T-helper 9 cell (primary cell): Measurements from ENCODE around the gene SSH3.

ENCODE experiments used
- DNase-seq: peaks from one replicate; pipeline ENCODE4 v3.0.0-alpha.2; 2020

The SSH3 gene

DNA sequence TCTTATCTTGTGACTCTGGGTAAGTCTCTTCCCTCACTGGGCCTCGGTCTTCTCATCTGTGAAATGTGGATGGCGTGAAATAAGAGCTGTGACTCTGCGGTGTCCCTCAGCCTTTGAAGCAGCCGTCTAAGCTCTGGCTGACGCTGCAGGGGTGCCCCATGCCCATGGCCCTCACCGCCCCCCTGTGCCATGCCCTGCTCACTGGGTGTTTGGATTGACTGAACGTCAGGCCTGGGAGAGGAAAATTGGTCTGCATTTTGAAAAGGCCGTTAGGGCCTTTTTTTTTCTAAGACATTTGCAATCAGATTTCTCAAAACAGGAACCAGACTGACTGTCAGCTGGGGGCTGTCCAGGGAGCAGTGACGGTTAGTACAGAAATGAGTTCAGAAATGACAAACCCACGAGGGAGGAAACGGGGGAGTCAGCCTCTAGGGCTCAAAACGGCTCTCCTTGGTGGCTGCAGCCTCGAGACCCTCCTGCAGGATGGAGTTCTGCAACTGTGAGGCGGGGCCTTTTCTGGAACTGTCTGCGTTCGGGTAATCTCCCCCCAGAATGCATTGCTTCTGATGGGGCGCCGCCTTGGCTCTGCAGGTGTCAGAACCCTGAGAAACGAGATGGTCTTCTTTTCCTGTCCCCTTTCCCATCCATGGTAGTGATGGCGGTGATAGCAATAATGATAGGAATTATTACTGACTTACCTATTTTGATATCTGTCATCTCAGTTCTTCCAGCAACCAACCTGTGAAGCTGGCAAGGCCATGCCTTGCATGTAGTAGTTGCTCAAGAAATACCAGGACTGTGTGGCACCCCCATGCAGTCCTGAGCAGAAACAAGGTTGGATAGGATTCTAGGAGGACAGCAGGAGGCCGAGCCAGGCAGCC, 35.0 kb upstream of the SSH3 start:
- DNase-seq = peak; percentile 52

DNA sequence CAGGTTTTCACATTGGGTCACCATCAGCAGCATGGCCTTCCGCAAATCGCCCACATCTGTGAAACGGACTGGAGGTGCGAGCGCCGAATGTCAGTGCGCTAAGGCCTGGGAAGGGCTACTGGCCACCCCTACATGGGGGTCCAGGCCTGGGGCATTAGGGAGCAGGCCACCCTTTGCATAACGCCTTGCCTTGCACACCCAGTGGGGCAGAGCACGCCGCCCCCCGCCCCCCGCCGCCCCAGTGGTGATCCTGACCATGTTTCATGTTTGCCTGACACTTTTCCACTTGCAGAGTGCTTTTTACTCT, 34.4 kb upstream of the SSH3 start:
- no peak for DNase-seq

DNA sequence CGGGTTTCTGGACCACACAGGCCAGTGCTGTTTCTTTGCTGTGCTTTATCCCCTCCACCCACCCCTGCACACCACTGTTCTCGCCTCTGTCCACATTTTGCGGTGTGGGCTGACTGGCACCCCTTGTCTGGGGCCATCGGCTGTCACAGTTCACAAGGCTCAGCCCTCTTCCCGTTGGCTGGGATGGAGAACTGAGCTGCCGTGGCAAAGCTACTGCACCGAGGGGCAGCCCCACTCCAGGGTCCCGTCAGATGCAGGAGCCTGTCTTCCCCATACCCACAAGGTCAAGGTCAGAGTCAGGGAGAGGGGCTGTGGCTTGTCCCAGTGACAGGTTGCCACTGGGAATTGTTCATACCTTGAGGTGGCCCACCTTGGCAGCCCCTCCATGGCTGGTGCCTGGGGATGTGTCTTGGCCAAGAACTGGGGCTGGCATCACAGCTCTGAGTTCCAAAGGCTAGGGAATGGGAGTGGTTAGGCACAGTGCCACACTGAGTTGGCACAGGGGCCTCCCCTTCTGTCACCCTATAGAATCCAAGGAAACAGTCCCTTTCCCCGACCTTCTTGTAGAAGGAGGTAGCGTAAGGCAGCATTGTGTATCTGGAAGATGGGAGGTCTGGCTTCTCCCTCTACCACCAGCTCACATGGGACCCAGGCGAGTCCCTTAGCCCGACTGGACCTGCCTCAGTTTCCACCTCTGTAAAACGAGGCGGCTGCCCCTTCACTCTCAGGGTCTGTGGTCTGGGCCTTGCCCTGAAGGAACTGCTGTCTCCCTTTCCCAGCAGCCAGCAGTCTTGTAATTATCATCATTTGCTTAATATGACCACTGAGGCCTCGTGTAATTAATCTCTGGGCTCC, 33.7 kb upstream of the SSH3 start:
- no peak for DNase-seq

DNA sequence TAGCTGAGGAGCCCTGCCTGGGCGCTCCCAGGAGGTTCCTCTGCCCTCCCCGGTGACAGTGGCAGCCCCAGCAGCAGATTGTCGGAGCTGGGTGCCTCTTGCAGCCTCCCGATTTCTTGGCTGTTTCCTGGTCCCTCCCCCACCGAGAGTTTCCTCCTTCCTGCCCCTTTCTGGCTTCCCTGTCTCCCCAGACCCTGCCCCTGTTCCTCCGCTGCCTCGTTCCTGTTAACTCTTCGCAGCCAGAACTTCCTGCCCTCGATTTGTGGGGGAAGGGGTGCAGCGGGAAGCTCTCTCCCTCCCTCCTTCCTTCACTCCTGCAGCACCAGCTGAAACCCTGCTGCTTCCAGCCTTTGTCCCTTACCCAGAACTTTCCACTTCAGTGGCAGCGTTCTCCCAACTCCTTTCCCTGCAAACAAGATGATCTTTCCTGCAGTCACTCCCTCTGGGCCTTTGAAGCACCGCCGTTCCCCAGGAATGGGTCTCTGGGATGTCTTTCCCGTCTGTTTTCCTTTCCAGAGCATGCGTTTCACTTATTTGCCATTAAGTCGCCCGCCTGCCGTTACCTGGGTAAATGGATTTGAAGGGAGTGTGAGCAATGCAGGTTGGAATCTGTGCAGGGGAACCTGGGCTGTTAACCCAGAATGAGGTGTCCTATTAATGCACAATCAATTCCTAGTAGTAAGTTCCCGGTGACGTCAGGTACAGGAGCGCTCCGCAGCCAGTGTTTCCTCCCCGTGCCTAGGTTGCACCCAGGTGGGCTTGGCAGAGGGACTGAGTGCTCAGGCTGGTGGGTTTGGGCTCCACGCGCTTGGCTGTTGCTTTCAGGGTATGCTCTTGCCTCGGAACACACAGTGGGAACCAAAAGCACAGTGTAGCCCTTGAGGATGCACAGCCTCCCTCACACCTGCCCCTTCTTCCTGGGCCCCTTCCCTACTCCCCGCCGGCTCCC, 32.8 kb upstream of the SSH3 start:
- no peak for DNase-seq

DNA sequence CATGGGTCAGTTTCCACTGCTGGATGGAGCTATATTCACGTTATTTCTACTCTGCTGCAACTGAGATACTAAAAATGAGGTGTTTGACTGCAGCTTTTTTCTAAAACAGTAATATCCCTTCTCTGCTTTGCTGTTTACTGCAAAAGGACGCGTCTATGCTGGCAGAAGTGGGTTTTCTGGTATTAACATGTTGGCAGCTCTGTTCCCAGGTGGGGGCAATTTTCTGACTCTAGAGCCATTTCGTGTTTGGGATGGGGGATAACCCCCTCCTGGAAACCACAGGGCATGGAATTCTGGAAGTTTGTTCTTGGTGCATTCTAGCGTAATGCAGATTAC, 32.2 kb upstream of the SSH3 start:
- peak; percentile 0 for DNase-seq

DNA sequence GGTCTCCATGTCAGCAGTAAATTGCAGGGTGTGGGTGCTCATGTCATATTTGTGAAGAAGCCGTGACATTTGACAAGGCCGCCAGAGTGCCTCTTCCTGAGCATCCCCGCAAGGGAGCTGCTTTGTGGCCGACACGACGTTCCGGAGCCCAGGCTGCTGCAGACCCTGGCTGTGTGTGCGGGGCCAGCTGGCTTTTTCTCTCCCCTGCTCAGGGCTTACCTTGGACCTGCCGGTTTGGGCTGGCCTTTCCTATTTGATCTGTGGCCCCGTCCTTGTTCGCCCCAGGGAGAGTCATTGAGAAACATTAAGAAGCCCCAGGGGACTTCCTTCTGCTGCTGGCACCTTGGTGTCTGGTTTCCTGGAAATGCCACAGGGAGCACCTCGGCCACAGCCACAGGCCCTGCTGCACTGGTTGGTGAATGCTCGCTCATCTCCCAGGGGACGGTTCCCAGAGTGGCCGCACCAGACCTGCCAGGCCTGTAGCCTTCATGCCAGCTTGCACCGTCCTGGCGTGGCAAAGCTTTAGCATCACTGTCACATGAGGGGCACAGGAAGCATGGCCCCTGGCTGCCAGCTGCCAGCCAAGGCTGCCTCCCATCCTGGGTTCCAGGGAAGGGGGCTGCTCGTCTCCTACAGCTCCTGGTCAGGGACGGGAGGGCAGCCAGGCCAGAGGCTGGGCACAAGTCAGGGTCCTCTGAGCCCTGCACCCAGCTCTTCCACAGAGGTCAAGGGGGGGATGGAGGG, 31.6 kb upstream of the SSH3 start:
- peak; percentile 45 for DNase-seq

DNA sequence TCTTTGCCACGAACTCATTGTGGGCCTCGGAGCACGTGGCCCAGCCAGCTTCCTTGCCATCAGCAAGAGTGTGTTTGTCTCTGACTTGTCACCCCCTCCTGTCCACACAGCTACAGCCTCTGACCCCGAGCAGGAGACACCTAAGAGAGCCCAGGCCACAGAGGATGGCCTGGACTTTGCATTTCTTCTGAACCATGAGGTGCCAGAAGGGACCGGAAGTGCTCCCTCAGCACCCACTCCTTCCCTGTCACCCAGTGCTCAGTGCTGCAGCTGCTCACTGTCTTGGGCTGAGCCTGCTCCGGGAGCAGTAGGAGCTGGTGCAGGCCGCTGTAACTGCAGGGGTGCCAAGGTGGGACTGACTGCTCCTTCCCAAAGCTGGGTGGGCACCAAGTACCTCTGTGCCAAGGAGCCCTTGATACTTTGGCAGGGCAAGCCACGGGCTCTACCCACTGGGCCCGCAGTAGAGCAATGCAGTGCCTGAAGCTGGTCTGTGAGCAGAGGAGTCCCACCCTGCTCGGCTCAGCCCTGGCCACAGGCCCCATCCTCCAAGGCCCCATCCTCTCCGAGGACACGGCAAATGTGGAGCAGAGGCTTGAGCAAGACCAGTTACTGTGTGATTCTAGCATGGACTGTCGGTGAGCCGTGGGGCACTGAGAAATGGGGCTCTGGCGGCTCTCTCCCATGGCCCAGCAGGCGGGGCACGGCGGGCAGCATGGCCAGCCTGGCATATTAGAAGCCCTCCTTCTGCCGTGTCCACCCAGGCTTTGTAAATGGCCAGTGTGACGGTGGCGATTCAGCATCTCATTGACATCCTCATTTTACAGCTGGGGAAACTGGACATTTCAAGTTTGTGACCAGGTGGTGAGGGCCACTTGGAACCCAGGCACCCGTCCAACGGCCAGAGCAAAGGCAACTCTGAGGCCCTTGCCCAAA, 30.7 kb upstream of the SSH3 start:
- no peak for DNase-seq

DNA sequence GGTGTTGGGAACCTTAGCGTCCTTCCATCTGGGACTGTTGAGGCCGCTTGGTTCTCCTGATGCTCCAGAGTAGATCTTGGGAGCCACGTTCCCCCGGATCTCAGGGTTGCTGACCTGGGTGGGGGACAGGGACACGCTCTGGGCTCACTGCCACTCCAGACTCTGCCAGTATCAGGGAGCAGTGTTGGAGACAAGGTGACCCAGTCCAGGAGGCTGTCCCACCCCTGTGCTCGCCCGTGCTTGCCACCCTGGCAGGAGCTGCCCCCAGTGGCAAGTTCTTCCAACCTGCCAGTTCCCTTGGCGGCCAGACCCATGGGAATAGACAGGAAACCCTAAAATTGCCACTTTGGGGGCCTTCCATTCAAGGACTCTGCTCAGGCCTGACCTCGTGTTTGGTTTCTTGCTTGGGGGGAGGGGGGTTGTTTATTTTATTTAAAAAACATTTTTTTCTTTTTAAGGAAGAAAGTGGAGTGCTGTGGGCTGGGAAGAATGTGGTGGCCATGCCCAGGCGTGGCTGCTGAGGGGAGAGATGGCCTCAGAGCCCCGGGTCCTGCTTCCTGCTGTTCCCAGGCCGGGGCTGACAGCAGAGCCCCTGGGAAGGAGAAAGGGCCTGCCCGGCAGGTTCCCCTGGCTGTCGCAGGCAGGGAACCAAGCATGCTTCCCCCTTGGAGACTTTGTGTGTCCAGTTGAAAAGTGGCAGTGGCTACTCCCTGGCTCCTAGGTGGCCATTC, 29.9 kb upstream of the SSH3 start:
- peak; percentile 1 for DNase-seq

DNA sequence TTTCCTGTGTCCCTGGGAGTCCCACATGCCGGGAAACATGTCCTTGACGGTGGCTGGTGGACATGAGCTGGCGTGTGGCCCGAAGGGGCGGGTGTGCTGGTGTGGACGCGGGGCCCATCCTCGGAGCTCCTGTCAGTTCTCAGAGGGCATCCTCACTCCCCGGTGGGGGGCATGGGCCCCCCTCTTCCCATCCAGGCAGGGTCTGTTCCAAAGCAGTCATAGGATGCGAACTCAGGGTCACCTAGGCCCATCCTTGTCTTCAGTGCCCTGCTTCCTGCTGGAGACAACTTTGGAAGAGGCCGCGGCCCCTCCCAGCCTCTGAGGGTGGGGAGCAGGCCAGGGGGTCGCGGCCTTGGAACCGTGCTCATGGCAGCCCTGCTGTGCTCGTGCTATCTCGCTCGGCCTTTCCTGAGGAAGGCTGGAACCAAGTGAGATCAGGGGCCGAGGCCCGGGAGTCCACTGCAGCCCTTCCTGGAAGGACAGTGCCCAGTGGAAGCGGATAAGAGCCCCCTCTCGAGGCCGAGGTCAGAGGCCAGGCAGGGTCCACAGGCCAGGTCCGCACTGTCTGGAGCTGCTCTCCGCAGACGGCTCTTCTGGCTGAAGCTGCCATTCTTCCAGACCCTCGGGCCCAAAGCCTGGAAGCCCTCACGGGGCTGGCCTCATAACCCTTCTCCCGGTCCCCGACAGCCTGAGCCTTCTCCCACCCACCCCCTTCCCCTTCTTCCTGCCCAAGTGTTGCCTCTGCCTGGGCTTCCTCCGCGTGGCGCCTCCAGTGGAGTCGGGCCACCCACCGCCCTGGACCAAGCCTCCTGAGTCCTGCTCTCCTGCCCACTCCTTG, 28.3 kb upstream of the SSH3 start:
- DNase-seq = no peak

DNA sequence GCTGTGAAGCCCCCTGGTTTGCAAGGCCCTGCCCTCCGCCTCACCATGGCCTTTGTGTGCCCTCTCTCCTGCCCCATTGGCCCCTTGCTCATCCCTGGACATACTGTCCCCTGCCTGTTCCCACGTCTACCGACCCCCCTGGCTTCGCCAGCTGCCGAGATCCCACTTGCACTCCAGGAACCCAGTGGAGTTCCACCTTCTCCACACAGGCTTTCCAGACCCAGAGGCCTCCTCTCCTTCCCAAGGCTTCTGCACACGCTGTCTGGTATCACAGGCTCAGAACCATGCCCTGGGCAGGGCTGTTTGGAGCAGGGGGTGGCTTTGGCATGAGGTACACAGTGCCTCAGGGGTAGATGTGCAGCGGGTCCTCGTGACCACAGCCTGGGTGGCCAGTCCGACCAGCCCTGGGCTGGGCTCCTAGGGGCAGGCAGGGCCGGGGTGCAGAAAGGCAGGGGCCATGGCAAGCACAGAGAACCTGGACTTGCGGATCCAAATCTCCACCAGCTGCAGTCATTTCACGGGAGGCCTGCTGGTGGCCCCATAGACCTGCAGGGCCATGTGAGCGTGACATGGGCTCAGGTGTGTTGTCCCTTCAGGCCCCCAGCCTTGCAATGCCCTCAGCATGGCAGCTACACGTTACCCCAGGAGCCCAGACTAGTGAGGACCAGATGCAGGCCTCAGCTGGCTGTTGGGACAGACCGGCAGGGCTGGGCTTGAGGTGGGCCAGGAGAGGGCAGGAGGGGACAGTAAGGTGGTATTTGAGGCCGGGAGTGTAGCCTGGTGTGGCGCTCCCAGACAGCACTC, 27.5 kb upstream of the SSH3 start:
- no peak for DNase-seq

DNA sequence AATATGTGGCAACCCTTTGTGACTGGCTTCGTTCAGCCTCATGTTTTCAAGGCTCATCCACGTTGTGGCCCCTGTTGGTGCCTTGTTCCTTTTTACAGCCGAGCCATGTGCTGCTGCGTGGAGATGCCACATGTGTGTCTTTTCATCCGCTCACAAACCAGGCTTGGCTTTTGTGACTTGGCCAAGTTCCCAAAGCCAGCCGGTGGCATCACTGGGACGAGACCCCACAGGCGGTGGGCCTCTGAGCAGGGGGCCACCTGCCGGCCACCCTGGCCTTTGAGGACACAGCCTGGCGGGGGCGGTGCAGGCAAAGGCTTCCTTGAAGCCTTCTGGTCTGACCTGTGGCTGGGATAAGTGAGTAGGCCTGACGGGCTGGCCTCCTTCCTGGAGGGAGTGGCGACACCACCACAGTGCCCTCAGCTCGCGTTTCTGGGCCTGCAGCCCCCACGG, 26.5 kb upstream of the SSH3 start:
- no peak for DNase-seq

DNA sequence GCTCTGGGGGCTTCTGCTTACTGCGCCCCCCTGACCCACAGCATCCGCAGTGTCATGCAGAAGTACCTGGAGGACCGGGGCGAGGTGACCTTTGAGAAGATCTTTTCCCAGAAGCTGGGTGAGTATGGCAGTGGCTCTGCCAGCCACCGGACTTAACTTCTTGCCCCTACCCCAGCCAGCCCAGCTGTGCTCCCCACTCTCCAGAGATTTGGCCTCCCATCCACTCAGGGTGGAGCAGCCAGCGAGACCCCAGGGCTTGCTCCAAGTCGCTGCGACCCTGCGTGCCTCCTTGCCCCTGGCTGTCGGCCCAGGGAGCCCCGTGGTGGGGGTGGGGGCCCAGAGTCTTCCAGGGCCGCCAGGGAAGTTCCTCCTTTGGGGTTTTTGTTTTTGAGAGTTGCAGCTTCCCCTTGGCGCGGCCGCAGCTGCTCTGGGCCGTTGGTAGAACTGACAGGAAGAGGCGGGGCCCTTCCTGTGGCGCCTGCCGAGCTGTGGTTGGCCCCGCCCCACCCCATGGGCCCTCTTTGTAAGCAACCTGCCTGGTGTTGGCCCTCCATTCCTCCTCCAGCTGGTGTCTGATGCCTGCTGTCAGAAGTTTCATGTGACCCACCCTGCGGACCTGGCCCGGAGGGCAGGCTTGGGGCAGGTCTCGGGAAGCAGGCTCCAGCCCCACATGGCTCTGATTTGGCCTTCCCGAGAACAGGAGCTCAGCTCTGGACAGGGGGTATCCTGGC, 25.9 kb upstream of the SSH3 start:
- peak; percentile 86 for DNase-seq

DNA sequence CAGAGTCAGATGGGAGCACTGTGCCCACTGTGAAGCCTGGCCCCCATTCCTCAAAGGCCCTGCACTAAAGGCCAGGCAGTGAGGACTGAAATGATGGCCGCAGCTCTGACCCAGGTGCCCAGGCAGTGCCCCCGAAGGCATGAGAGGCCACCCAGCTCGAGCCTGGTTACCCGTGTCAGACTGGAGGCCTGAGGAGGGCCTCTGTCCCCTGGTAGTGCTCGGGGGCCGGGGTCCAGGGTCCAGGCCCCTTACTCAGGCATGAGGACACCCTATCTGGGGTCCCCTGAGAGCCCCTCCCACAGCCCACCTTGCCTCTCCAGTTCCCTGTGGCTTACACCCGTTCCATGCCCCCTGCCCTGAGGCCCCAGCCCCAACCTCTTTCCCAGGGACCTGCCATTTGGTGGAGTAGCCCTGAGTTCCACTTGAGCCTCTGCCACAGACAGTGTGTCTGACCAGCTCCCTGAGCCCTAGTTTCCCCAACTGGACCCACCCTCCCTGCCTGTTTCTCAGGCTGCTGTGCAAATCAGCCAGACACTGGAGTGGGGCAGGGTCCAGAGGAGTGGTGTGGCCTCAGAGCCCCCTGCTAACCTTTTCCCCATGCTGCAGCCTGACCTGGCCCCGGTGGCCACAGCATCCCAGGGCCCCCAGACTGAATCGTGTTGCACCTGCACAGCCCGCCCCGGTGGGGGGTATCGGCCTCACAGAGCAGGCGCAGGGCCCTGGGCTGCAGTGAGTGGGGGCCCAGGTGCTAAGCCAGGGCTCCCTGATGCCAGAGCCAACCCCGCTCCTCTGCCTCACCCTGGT, 25.0 kb upstream of the SSH3 start:
- DNase-seq = no peak

DNA sequence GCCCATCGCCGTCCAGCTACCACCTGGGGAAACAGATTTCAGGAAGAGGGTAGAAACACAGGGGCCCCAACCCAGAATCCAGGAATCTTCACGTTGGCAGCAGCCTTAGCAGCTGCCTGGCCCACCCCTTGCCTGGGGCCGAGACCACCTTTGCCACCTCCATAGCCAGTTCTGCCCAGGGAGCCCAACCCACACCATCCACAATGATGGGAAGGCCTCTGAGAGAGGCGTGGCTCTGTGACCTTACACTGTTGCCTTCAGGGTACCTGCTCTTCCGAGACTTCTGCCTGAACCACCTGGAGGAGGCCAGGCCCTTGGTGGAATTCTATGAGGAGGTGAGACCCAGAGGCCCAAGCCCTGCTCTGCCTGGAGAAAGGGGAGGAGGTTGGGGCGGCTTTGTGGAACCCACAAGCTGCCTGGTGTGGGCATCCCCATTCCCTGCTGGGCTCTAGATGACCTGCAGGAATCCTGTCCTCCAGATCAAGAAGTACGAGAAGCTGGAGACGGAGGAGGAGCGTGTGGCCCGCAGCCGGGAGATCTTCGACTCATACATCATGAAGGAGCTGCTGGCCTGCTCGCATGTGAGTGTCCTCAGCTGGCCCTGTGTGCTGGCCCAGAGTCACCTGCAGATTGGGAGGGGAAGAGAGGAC, 24.3 kb upstream of the SSH3 start:
- no peak for DNase-seq

DNA sequence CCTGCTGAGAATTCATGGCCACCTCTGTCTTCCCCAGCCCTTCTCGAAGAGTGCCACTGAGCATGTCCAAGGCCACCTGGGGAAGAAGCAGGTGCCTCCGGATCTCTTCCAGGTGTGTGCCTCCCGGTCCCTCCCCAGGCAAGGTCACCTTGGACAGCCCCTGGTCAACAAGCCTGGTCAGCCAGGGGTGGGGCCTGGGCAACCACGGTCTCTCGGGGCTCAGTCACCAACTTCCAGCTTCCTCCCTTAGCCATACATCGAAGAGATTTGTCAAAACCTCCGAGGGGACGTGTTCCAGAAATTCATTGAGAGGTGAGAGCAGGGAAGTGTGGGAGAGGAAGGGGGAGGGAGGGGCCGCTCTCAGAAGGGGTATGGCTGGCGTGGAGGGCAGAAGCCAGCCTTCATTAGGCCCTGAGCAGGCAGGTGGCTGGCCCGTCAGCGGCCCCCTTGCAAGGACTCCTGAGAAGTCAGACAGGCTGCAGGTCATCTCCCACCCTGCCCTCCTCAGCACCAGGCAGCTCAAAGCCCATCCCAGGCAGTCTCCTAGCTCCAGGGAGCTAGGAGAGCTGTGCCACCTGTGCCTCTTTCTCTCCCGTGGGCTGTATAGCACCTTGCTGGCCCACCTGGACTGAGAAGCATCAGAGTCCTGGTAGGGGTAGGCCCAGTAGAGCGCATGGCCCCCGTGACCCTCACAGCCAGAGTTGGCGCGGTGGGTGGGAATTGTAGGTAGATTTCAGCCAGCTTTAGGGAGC, 23.6 kb upstream of the SSH3 start:
- DNase-seq = no peak

DNA sequence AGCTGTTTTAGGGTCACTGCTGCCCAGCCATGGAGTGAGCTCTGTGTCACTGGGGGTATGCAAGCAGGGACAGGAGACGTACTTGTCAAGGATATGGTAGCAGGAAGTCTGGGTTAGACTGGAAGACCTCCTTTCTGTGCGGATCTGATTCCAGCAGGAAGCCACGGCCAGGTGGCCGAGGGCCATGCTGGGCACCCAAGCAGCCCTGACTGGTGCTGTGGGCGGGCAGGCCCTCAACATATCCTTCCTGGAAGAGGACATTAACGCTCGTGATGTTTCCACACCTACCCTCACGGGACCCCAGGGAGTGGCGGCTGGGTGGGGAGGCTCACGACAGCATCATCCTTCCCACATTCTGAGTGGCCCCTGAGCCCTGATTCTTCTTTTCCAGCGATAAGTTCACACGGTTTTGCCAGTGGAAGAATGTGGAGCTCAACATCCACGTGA, 23.0 kb upstream of the SSH3 start:
- DNase-seq = no peak
